Kidney tubule cell (primary cell): ENCODE data around the gene RYR1.
"Not testable (repeated sequence)": the region's sequence is repeated elsewhere in the genome, so short reads cannot be mapped to it uniquely, and the experiment has no call there.

Experiments
- DNase-seq: peaks from one replicate; pipeline ENCODE4 v3.0.0-alpha.2; 2018; ENCODE audit warnings: low spot score

RYR1 gene

DNA sequence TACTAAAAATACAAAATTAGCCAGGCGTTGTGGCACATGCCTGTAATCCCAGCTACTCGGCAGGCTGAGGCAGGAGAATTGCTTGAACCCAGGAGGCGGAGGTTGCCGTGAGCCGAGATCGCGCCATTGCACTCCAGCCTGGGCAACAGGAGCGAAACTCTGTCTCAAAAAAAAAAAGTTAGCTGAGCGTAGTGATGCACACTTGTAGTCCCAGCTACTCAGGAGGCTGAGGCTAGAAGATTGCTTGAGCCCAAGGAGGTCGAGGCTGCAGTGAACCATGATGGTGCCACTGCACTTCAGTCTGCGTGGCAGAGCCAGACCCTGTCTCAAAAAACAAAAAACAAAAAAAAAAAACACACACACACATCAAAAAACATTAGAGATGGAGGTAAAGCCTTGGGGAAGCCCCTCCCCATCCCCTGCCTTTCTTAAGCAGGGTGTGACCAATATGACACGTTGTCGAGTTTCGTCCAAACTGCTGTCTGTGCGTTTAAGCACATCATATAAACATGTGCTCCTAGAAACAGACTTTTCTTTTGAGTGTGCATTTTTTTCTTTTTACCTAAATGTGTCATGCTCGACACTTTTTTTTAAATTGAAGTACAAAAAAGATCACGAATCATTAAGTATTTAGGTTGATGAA lies 6.3 kb upstream of the RYR1 start:
- not testable (repeated sequence) for DNase-seq

DNA sequence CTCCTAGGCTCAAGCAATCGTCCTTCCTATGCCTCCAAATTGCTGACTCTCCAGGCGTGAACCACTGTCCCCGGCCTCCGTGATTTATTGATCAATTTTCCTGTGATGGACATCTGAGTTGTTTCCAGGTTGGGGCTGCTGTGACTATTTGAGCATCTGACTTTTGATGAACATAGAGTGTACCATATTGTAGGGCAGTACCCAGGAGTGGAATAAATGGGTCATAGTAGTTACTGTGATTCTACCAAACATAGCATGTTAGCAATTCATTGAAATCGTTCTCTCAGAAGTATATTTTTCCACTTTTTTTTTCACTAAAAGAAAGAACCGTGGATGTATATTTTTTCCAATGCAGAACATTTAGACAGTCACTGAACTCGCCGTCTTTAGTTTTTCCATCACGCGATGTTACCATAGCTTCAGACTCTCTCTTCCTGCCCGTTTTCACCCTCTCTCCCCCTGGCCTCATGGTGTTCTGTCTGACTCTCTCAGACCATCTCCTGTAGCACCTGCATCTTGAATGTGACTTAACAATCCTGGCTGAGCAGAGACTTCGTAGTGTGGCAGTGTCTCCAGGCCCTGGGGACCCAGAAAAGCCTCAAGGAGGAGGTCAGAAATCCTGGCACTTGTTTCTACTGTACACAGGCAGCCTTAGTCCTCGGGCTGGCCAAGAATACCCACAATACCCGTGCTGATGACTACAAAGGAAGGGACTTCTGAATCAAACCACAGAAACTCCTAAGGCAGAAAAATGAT lies 4.3 kb upstream of the RYR1 start:
- DNase-seq = no peak

DNA sequence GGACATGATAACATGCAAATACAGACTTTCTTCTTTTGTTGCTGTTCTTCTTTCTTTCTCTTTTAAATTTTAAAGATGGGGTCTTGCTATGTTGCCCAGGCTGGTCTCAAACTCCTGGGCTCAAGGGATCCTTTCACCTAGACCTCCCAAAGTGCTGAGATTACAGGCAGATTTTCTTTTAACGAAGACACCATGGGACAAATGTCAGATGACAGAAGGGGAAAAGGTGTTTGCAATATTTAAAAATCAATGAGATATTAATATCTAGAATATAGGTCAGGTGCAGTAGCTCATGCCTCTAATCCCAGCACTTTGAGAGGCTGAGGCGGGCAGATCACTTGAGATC lies 3.7 kb upstream of the RYR1 start:
- no peak for DNase-seq

DNA sequence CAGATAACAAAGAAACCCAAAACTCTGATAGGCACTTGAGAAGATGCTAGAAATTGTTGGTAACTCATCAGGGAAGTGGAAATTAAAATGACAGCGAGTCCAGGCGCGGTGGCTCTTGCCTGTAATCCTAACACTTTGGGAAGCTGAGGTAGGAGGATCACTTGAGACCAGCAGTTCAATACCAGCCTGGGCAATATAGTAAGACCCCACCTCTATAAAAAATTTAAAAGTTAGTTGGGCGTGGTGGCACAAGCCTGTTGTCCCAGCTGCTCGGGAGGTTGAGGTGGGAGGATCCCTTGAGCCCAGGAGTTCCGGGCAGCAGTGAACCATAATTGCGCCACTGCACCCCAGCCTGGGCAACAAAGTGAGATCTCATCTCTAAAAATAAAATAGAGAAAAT lies 2.6 kb upstream of the RYR1 start:
- no peak for DNase-seq

DNA sequence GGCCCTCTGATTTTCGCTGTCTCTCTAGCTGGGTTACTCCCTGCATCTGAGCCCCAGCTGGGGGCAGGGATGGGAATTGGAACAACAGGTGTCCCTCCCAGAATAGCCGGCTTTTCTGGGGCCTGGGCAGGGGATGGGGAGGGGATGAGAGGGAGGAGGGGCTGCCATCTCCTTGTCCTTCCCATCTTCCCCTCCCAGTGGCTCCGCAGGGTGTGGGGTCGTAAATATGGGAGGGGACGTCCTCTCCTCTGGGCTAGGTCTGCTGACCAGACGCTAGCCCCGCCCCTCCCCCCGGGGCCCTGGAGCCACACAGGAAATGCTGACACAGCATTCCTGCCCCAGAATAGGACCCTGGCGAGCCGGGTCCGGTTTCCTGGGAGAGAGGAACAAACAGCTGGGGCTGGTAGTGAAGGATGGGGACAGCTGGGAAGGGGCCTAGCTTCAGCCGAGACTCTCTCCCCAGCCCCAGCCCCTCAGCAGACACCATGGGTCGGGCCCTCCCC lies 1.1 kb downstream of the RYR1 start:
- no peak for DNase-seq

DNA sequence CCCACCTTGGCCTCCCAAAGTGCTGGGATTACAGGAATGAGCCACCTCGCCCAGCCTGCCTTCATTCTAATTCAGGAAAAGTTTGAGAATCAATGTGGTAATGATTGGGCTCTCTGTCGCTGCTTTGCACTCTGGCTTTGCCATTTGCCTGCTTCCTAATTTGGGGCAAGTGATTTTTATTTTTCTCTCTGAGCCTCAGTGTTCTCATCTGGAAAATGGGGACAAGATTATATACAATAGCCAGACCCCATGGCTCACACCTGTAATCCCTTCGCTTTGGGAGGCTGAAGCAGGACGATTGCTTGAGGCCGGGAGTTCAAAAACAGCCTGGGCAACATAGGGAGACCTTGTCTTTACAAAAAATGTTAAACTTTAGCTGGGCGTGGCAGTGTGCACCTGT lies 3.8 kb downstream of the RYR1 start:
- DNase-seq = no peak

DNA sequence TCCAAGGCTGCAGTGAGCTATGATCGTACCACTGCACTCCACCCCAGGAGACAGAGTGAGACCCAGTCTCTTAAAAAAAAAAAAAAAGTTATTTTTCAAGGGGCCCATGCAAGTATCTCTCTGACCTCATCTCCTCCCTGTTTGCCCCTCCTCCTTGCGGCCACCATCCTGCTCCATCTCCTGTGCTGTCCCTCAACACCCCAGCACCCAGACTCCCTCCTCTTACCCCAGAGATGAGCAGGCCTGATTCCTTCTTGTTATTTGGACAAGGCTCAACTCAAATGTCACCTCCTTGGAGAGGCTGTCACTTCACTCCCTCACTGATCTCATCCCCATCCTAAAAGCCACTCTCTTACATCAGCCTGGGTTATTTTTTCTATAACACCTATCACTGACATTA lies 4.4 kb downstream of the RYR1 start:
- DNase-seq = no peak

DNA sequence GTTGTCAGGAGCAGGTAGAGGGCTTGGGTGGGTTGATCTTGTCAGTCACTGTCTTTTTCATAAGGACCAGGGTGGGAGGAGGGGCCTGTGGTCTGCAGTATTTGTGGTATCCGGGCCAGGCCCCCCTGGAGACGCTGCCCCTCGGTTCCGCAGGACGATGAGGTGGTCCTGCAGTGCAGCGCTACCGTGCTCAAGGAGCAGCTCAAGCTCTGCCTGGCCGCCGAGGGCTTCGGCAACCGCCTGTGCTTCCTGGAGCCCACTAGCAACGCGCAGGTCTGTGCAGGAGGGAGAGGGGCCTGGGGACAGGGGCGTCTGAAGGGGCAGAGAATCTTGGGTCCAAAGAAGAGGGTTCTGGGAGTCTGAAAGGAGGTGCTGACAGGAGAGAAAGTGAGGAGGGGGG lies 7.1 kb downstream of the RYR1 start:
- no peak for DNase-seq

DNA sequence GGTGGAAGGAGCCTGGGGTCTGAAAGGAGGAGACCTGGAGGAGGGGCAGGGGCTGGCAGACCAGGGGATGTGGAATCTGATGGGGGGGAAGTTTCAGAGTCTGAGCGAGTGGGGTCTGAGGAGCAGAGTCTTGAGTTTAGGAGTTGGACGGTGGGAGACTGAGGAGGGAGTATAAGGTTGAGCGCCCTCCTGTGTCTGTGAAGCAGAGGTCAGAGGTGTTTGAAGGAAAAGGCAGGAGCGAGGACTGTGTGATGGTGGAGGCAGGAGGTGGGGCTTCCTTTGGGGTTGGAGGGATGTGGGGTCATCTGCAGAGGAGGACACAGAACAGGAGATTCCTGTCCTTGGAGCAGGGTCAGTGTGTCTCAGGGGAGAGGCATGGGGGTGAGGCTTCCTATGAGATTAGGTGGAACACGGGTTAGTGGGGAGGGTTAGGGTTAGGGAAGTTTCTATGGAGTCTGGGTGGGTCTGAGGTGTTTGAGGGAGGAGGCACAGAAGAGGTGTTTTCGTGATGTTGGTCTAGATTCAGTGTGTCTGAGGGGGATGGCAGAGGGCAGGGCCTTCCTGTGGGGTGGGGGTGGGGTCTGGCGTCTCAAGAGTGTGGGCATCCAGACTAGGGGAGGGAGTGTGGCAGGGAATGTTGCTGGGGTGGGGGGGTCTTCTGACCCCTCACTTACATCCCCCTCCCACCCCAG lies 8.3 kb downstream of the RYR1 start:
- DNase-seq = no peak

DNA sequence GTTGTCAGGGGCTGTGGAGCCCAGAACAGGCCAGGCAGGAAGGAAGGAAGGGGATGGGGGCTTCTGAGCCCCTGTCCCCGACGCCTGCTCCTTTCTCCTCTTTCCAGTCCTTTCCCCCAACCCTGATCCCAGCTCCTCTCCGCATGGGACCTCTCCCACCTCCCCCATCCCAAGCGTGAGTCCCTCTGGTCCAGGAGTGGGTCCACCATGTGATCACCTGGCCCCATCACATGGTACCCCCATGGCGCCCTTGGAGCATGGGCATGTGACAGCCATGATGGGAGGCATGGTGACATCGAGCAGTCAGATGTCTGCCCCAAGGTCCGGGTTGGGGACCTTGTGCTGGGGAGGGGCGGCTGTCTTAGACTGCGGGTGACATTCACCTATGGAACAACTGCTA lies 9.2 kb downstream of the RYR1 start:
- DNase-seq = no peak

DNA sequence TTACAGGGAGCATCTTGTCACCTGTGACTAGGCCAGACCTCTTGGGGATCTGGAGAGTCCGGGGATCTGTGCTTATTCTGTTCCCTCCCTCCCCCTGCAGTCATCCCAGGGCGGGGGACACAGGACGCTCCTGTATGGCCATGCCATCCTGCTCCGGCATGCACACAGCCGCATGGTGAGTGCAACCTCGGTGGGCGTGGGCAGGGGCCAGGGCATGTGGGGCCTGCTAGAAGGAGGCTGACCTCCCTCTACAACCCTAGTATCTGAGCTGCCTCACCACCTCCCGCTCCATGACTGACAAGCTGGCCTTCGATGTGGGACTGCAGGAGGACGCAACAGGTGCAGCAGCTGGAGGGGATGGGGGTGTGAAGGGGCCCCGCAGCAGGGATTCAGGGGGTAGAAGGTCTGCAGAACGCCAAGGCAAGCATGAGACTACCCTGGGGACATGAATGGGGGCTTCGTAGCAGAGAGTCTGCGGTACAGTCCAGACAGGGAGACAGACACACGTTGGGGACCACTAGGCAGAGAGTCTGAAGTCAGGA lies 10.0 kb downstream of the RYR1 start:
- no peak for DNase-seq

DNA sequence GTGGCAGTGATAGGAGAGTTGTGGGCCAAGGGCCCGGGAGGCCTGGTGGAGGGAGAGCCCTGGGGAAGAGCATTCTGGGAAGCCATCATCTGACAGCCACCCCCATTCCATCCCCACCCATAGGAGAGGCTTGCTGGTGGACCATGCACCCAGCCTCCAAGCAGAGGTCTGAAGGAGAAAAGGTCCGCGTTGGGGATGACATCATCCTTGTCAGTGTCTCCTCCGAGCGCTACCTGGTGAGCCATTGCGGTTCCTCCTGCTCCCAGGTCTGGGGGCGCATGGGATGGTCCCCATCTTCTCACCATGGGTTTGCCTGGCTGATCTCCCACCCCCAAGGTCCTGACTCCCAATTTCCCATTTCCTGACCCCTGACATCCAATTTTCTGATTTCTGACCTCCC lies 10.5 kb downstream of the RYR1 start:
- DNase-seq = no peak

DNA sequence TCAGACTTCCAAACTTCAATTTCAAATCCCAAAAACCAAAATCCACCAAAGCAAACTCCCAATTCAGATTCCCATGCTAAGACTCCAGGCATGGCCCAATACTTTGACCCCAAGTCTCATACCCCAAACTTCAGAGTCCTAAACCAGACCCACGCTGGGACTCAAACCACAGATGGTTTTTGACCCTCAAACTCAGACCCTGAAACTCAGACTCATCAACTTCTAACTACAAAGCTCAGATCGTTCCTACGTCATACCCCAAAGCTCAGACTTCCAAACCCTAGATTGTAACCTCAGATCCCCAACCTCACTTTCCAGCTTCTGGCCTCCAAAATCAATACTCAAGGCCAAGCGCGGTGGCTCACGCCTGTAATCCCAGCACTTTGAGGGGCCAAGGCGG lies 11.9 kb downstream of the RYR1 start:
- no peak for DNase-seq

DNA sequence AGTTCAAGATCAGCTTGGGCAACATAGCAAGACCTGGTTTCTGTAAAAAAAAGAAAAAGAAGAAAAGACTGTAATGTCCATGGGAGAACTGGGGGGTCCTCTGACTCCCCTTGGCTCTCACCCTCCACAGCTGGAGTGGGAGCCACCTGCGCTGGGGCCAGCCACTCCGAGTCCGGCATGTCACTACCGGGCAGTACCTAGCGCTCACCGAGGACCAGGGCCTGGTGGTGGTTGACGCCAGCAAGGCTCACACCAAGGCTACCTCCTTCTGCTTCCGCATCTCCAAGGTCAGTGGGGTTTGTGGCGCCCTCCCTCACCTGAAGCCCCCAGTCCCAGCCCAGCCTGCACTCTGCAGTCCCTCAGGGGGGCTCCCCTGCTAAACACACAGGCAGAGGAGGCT lies 14.7 kb downstream of the RYR1 start:
- DNase-seq = no peak

DNA sequence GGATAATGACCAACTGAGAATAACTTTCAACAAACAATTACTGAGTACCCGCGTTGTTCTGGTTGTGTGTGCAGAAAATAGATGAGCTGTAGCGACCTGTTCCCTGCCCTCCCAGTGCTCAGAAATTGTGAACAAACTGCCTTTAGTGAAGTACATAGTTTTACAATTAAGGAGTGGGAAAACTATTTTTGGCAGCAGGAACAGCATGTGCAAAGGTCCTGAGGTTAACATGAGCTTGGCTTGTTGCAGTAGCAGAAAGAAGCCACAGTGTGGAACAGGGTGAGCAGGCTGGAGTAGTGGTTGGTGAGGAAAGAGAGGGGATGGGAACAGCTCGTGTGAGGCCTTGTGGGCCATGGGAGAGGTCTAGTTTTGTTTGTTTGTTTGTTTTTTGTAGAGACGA lies 16.0 kb downstream of the RYR1 start:
- DNase-seq = no peak

DNA sequence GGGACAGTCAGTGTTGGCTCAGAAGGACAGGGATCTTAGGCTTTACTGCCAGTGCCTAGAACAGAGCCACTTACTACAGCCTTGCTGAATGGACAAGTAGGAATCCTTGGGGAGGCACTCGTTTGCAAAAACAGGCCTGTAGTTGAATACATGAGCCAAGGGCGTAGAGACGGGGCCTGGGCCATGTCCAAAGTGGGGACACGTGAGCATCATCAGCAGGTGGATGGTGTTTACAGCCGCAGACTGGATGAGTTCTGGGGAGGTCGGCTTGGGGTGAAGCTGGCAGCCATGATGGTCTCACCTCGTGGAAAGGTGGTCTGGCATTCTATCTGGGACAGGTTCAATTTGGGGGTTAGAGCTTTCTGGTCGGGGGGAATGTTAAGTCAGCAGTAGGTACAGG lies 17.5 kb downstream of the RYR1 start:
- no peak for DNase-seq

DNA sequence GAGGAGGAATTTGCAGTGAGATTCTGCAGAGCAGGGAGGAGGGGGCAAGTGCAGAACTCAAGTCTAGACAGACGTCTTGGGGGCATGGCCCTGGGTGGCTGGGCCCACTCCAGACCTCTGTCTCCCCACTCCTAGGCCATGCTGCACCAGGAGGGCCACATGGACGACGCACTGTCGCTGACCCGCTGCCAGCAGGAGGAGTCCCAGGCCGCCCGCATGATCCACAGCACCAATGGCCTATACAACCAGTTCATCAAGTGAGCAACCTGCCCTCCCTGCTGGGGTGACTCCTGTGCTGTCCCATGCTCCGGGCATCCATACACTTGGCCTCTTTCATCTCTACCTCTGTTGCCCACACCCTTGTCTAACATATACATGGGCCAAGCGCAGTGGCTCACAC lies 18.1 kb downstream of the RYR1 start:
- DNase-seq = no peak

DNA sequence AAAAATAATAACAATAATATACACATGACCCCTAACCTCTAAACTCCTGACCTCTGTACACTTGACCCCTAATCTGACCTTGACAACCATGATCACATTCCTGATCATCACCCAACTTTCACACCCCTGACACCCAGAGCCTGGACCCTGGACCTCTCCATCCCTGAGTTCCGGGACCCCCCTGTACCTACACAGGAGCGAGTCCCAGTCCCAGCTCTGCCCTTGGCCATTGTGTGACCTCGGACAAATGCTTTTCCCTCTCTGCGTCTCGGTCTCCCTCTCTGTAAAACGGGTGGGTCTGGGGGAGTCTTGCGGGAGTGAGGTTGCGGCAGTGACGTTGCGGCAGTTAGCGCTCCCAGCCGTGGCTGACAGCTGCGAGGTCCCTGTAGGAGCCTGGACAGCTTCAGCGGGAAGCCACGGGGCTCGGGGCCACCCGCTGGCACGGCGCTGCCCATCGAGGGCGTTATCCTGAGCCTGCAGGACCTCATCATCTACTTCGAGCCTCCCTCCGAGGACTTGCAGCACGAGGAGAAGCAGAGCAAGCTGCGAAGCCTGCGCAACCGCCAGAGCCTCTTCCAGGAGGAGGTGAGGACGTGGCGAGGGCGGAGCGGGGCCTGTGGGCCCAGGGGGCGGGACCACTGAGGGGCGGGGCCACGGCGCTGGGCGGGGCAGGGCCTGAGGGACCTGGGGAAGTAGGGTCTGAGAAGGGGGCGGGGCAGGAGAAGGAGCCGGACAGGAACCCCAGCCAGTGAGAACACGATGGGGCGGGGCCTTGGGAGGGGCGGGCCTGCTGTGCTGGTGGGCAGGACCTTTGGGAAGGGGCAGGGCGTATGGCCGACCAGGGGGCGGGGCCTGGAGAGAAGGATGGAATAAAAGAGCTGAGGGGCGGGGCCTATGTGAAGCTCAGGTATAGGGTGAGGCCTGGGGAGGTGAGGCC lies 19.2 kb downstream of the RYR1 start:
- DNase-seq = no peak

DNA sequence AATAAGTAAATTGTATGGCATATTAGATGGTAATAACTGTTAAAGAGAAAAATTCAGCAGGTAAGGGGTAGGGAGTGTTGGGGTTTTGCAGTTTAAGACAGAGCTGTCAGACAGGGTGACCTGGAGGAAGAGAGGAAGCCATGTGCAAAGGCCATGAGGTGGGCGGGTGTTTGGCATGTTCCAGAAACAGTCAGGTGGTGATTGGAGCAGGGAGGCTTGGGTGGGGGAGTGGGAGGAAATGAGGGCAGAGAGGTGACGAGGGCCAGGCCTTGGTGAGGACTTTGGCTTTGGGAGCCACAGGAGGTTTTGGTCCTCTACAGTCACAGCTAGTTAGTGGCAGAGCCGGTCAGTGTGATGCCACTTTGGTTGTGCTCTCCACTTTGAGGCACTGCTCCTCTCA lies 20.1 kb downstream of the RYR1 start:
- no peak for DNase-seq

DNA sequence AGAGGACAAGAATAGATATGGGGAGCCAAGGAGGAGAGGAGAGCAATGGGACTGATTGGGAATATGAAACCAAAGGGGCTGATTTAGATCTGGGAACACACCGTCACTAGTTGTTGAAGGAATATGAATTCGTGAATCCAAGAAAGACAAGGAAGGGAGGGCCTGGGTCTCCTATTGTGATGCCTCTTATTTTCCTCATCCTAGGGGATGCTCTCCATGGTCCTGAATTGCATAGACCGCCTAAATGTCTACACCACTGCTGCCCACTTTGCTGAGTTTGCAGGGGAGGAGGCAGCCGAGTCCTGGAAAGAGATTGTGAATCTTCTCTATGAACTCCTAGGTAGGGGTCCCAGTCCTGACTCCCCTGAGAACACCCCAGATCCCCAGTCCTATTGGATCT lies 21.5 kb downstream of the RYR1 start:
- no peak for DNase-seq

DNA sequence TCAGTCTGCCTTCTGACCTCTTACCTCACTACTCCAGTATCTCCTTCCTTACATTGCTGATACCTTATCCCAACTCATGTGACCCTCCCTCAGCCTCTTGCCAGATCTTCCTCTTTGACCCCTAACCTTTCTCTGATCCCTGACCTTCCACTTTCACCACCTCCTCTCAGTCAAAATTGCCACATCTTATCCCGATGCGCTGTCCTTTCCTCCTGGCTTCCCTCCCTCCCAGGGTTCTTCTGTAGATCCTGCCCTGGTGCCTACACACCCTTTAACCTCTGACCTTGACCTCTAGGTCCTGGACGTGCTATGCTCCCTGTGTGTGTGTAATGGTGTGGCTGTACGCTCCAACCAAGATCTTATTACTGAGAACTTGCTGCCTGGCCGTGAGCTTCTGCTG lies 23.7 kb downstream of the RYR1 start:
- no peak for DNase-seq
